HUES64 (cell line): ENCODE measurements around the gene CEP128.

Experiments
- H3K27ac ChIP-seq: 2 replicates; pipeline ENCODE4 v1.7.0; 2013; ENCODE audit warnings: low read depth, low read length, inconsistent platforms
- H3K27me3 ChIP-seq: 2 replicates; pipeline ENCODE4 v1.6.1; 2013; ENCODE audit warnings: mild to moderate bottlenecking, low read length; ENCODE audit not compliant: insufficient read depth
- H3K36me3 ChIP-seq: 2 replicates; pipeline ENCODE4 v1.6.1; 2013; ENCODE audit warnings: mild to moderate bottlenecking, low read length; ENCODE audit not compliant: insufficient read depth
- H3K4me1 ChIP-seq: 2 replicates; pipeline ENCODE4 v1.6.1; 2013; ENCODE audit warnings: mild to moderate bottlenecking, low read length, moderate library complexity; ENCODE audit not compliant: insufficient read depth
- H3K4me3 ChIP-seq: 2 replicates; pipeline ENCODE4 v1.5.1; 2013; ENCODE audit warnings: mild to moderate bottlenecking, low read length, moderate library complexity
- H3K9ac ChIP-seq: 2 replicates; pipeline ENCODE4 v1.6.1; 2013; ENCODE audit warnings: mild to moderate bottlenecking, low read depth, low read length
- H3K9me3 ChIP-seq: 2 replicates; pipeline ENCODE4 v1.6.1; 2013; ENCODE audit warnings: low read depth, low read length; ENCODE audit not compliant: insufficient read depth
- WGBS: fragments of 150-250, 120-280 bp; methylation state at CpG from one replicate; pipeline ENCODE4 v1.1.7; 2013; ENCODE audit warnings: missing lambda C conversion rate; 5-methylcytosine and 5-hydroxymethylcytosine counted together

CEP128 gene

DNA sequence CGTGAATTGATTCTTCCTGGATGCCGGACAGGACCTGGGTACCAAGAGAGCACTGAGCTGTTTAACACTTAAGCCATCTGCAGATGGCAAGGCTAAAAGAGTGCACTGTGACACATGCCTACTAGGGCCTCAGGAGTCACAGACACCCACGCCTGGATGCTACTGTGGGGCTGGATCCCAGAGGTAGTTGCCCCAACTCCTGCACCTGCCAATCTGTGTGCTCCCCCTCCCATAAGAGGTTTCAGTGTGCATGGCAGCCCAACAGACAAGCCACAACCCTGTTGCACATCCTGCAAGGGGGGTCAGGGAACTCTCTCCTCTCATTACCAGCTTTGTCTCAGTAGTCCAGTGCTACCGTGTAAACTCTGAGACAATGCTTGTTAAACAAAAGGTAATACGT lies 169.0 kb downstream of the CEP128 start:
- H3K4me3 ChIP-seq, result no peak overlapping the region
- H3K4me1 ChIP-seq, result peaks cover 4% of the 10 kb centered on the region; the same call in 1 of the 2 replicates
- no peak overlapping the region for H3K27ac ChIP-seq
- no peaks in the 10 kb centered on the region; the same call in 1 of the 2 replicates for H3K36me3 ChIP-seq
- H3K9ac ChIP-seq, result no peak overlapping the region
- WGBS, result 96% methylated on average over 5 of the region's 5 CpGs
- no peaks in the 10 kb centered on the region for H3K9me3 ChIP-seq
- no peaks in the 10 kb centered on the region for H3K27me3 ChIP-seq

- Histone ChIP-seq H3K27me3 (no peaks in the 10 kb centered on the region), H3K4me1 (peaks cover 4% of the 10 kb centered on the region; the same call in 1 of the 2 replicates), H3K4me3 (no peak overlapping the region), H3K36me3 (no peaks in the 10 kb centered on the region), H3K9me3 (no peaks in the 10 kb centered on the region), H3K9ac (no peak overlapping the region), H3K27ac (no peak overlapping the region)
- no CpG with 5 or more reads among the region's 1 CpG for WGBS
Observed at GRCh38 chr14:80771201-80771600, 170.3 kb downstream of the CEP128 start.

- no peak overlapping the region for H3K27ac ChIP-seq
- peaks cover 4% of the 10 kb centered on the region; the same call in 1 of the 2 replicates for H3K4me1 ChIP-seq
- WGBS, result 93% methylated on average over 1 of the region's 1 CpG
- H3K4me3 ChIP-seq, result no peak overlapping the region
- no peaks in the 10 kb centered on the region for H3K27me3 ChIP-seq
- no peaks in the 10 kb centered on the region for H3K9me3 ChIP-seq
- no peaks in the 10 kb centered on the region for H3K36me3 ChIP-seq
- no peak overlapping the region for H3K9ac ChIP-seq
Observed at GRCh38 chr14:80770114-80770908, 171.2 kb downstream of the CEP128 start.

DNA sequence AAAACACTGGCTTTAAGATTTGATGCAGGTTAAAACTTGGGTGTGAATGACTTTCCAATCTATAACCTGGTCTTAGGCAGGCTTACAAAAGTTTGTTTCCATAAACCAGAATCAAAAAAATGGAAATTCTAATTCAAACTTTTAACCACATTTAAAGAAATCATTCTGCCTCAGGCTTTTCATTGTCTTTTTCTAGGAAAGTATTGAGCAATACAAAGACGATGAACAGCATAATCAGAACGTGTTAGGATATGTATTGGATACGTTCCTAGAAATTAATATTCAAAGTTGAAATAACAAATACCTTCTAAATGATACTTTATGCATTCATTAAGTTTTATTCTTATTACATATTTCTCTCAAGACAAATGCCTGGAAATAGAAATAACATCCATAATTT lies 172.9 kb downstream of the CEP128 start:
- no peak overlapping the region for H3K27ac ChIP-seq
- H3K9me3 ChIP-seq, result no peaks in the 10 kb centered on the region
- H3K4me1 ChIP-seq, result no peaks in the 10 kb centered on the region
- no peak overlapping the region for H3K4me3 ChIP-seq
- no CpG with 5 or more reads among the region's 3 CpGs for WGBS
- no peak overlapping the region for H3K9ac ChIP-seq
- no peaks in the 10 kb centered on the region for H3K27me3 ChIP-seq
- no peaks in the 10 kb centered on the region for H3K36me3 ChIP-seq

DNA sequence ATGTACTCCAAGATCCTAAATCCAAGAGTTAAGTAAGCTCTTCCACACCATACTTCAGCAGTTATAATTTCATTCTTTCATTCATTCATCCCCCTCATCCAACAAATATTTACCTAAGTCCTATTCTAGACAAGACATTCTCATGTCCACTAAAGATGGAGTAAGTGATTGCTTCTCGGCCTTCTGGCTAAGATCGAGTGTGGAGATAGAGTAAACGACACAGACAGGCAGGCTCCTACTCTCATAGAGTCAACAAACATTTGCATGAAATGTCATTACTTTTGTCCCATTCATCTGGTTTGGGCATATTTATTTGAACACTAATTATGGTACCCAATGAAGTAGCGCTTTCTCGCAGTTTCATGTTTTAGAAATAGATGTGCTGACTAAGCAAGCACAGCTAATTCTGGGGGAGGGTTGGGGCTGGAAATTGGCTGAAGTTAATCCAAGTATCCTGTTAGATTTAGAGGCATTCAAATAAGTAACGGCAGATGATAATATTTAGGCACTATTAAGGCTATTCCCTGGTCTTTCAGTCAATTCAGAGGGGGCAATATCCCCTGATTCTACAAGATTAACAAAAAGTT lies 176.5 kb downstream of the CEP128 start:
- H3K36me3 ChIP-seq, result no peaks in the 10 kb centered on the region
- H3K27ac ChIP-seq, result no peak overlapping the region
- 96% methylated on average over 6 of the region's 6 CpGs for WGBS
- H3K4me1 ChIP-seq, result no peaks in the 10 kb centered on the region
- no peak overlapping the region for H3K4me3 ChIP-seq
- no peak overlapping the region for H3K9ac ChIP-seq
- H3K27me3 ChIP-seq, result no peaks in the 10 kb centered on the region
- H3K9me3 ChIP-seq, result no peaks in the 10 kb centered on the region

DNA sequence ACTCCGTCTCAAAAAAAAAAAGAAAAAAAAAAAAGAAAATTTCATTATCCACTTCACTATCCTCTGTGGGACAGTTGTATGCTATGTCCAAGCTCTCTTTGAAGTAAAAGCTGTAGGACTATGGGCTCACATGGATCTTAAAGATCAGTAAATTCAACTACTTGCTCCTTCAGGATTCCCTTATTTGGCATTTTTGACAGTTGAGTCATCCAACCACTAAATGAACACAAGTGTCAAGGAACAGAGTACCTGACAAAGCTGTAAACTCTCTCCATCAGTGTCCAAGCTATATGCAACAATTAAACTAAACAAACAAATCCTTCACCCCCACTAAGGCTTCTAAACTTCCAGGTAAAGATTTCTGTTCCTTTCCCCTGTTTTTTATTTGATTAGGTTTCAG lies 177.0 kb downstream of the CEP128 start:
- no peak overlapping the region for H3K27ac ChIP-seq
- no peaks in the 10 kb centered on the region for H3K9me3 ChIP-seq
- H3K27me3 ChIP-seq, result no peaks in the 10 kb centered on the region
- no CpG with 5 or more reads among the region's 1 CpG for WGBS
- no peak overlapping the region for H3K9ac ChIP-seq
- no peaks in the 10 kb centered on the region for H3K4me1 ChIP-seq
- no peaks in the 10 kb centered on the region for H3K36me3 ChIP-seq
- H3K4me3 ChIP-seq, result no peak overlapping the region

GRCh38 chr14:80762641-80763228 lies 178.8 kb downstream of the CEP128 start:
- 100% methylated on average over 2 of the region's 3 CpGs for WGBS
- H3K27me3 ChIP-seq, result no peaks in the 10 kb centered on the region
- H3K9ac ChIP-seq, result no peak overlapping the region
- H3K27ac ChIP-seq, result no peak overlapping the region
- no peaks in the 10 kb centered on the region for H3K36me3 ChIP-seq
- H3K4me1 ChIP-seq, result no peaks in the 10 kb centered on the region
- H3K4me3 ChIP-seq, result no peak overlapping the region
- no peaks in the 10 kb centered on the region for H3K9me3 ChIP-seq

- H3K27ac ChIP-seq, result no peak overlapping the region
- H3K4me3 ChIP-seq, result no peak overlapping the region
- no peaks in the 10 kb centered on the region for H3K9me3 ChIP-seq
- no peaks in the 10 kb centered on the region for H3K36me3 ChIP-seq
- no peaks in the 10 kb centered on the region for H3K4me1 ChIP-seq
- H3K27me3 ChIP-seq, result no peaks in the 10 kb centered on the region
- 97% methylated on average over 7 of the region's 7 CpGs for WGBS
- H3K9ac ChIP-seq, result no peak overlapping the region
Observed at GRCh38 chr14:80754696-80755095, 186.8 kb downstream of the CEP128 start.

DNA sequence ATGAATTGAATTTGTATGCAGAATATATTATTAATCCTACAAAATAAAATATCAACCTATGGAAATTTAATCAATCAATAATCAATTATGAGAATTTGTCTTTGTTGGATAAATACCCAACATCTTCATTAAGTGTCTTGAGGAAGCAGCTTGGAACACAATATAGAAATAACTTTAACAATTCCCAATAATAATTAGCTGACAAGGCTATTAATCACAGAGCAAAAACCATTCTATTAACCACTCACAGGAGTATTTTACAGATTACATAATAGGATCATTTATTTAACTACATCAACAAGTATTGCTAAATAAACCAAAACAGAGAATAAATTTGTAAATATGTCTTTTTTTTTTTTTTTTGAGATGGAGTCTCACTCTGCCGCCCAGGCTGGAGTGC lies 190.3 kb downstream of the CEP128 start:
- no peak overlapping the region for H3K4me3 ChIP-seq
- no peak overlapping the region for H3K27ac ChIP-seq
- WGBS, result 100% methylated on average over 1 of the region's 1 CpG
- no peak overlapping the region for H3K9ac ChIP-seq
- H3K36me3 ChIP-seq, result no peaks in the 10 kb centered on the region
- no peaks in the 10 kb centered on the region for H3K27me3 ChIP-seq
- 0 out of 2 replicates have a peak, but pooled peaks cover 3% of the 10 kb centered on the region for H3K4me1 ChIP-seq
- no peaks in the 10 kb centered on the region for H3K9me3 ChIP-seq

DNA sequence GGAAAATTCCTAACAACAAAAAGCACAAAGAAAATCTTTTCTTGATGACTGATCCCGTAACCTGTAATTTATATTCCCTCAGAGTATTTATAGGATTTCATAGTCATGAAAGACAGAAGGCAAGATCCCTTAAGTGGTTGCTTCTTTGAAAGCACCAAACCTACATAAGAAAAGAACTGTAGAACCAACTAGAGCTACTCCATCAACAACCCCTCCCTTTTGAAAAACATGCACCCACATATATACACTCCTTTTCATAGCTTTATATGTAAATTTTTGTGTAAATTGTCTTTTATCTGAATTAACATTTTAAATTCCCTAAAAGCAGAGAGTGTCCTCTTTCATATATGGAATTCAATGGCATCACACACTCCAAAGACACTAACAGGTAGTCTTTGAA lies 215.3 kb downstream of the CEP128 start:
- H3K4me1 ChIP-seq, result no peaks in the 10 kb centered on the region
- 100% methylated on average over 1 of the region's 1 CpG for WGBS
- no peaks in the 10 kb centered on the region for H3K36me3 ChIP-seq
- H3K27me3 ChIP-seq, result no peaks in the 10 kb centered on the region
- H3K9ac ChIP-seq, result no peak overlapping the region
- no peaks in the 10 kb centered on the region for H3K9me3 ChIP-seq
- no peak overlapping the region for H3K27ac ChIP-seq
- H3K4me3 ChIP-seq, result no peak overlapping the region

- Histone ChIP-seq H3K4me3 (no peak overlapping the region), H3K27me3 (no peaks in the 10 kb centered on the region), H3K36me3 (no peaks in the 10 kb centered on the region), H3K27ac (no peak overlapping the region), H3K9me3 (no peaks in the 10 kb centered on the region), H3K9ac (no peak overlapping the region), H3K4me1 (no peaks in the 10 kb centered on the region)
- WGBS, result 92% methylated on average over 1 of the region's 1 CpG
Observed at GRCh38 chr14:80718940-80719339, 222.6 kb downstream of the CEP128 start.
